Esophagus muscularis mucosa (tissue), 4 donors: ENCODE measurements around the gene RAB42. TPM values are rescaled to one million over a fixed set of nuclear protein-coding genes. Genes with fewer than 3 reads are reported as not detected.

Experiments
- DNase-seq: peaks from one replicate; pipeline ENCODE4 v3.0.0-alpha.2; 2017; ENCODE audit errors: extremely low spot score
- H3K27ac ChIP-seq, 4 donors: fragments of 200-600 bp; sonication (generic); replicated peaks in 1 of 4; 1 replicate in 3 of 4; 2 replicates in 1 of 4; pipeline ENCODE4 v1.5.1; 2016 to 2019; ENCODE audit warnings: mild to moderate bottlenecking in 1 of 4
- H3K27me3 ChIP-seq, 4 donors: fragments of 200-600 bp; sonication (generic); one replicate each; pipeline versions ENCODE4 v1.5.1 to v1.6.0; 2016 to 2019
- H3K36me3 ChIP-seq, 4 donors: fragments of 200-600 bp; sonication (generic); one replicate each; pipeline ENCODE4 v1.5.1; 2016 to 2019
- H3K4me1 ChIP-seq, 4 donors: fragments of 200-600 bp; sonication (generic); one replicate each; pipeline ENCODE4 v1.5.1; 2016 to 2019
- H3K4me3 ChIP-seq, 4 donors: fragments of 200-600 bp; sonication (generic); 1 replicate in 2 of 4; 2 replicates in 2 of 4; pipeline ENCODE4 v1.5.1; 2016 to 2019; ENCODE audit warnings: mild to moderate bottlenecking in 4 of 4, moderate library complexity in 1 of 4
- H3K9me3 ChIP-seq, 4 donors: fragments of 200-600 bp; sonication (generic); 1 replicate in 3 of 4; 2 replicates in 1 of 4; pipeline ENCODE4 v1.5.1; 2016 to 2019
- CTCF ChIP-seq, 3 experiments: fragments of 200-600 bp in 2 of 3; fragments of 450-650 bp in 1 of 3; sonication (generic) in 2 of 3; IDR thresholded peaks; one replicate each; pipeline ENCODE4 v1.5.1; 2017 to 2019; ENCODE audit warnings: antibody characterized with exemption in 3 of 3, mild to moderate bottlenecking in 2 of 3, moderate library complexity in 1 of 3
- EP300 ChIP-seq: sonication (generic); formaldehyde crosslinking; IDR thresholded peaks from one replicate; pipeline ENCODE4 v1.6.1; 2017; ENCODE audit warnings: antibody characterized with exemption
- POLR2A ChIP-seq: fragments of 450-650 bp; IDR thresholded peaks from one replicate; pipeline ENCODE4 v1.6.1; 2017; ENCODE audit warnings: antibody characterized with exemption, moderate library complexity, mild to moderate bottlenecking, low read depth
- POLR2AphosphoS5 ChIP-seq, 2 donors: sonication (generic); formaldehyde crosslinking; IDR thresholded peaks; one replicate each; pipeline ENCODE4 v1.6.1; 2017; ENCODE audit warnings: antibody characterized with exemption in 2 of 2
- WGBS: methylation state at CpG from one replicate; pipeline ENCODE4 v1.1.5; 2018; 5-methylcytosine and 5-hydroxymethylcytosine counted together
- intact Hi-C: fragments of 100-400 bp; cut with DNase I; formaldehyde crosslinking; loops from one replicate; pipeline ENCODE4 v1.15.1; 2023
- total RNA-seq, 4 donors: library from RNA; depleted of rRNA; stranded (reverse); fragments of >200 nt; gene quantifications; one replicate each; pipeline versions ENCODE4 v1.1.0 to v1.2.1, GENCODE V29; 2016

Gene RAB42
- total RNA-seq, 4 donors from 2014 or later, result 0.98 to 4.0 (median 2.9) TPM

GRCh38 chr1:28552758-28553663, 39.1 kb upstream of the RAB42 start, which contains the start of gene TRNAU1AP:
Gene TRNAU1AP (plus strand): TSS chr1:28553085. CDS start chr1:28553111, 26 bp downstream.
- DNase-seq, result peak; percentile 98
- peaks cover 11 to 21% (median 19%) of the 10 kb centered on the region in 4 donors for H3K4me1 ChIP-seq
- peak within 1 kb of the TSS; percentile 67 to 98 (median 74) for H3K4me3 ChIP-seq
- H3K9me3 ChIP-seq, result no peaks in the 10 kb centered on the region
- H3K27ac ChIP-seq, result peak within 1 kb of the TSS; percentile 84 to 93 (median 87)
- no peaks in the 10 kb centered on the region for H3K27me3 ChIP-seq
- TF ChIP-seq POLR2AphosphoS5 (IDR thresholded peaks at IDR 0.05) (peak; percentile 97 to 98), CTCF (IDR thresholded peaks at IDR 0.05) (peak in 1 of 3 experiments; percentile 45), EP300 (no peak), POLR2A (peak; percentile 77)
- H3K36me3 ChIP-seq, result peaks cover 13 to 37% (median 36%) of the 10 kb centered on the region in 4 donors
- WGBS, result 0% methylated on average over 19 of the region's 63 CpGs
- intact Hi-C loops, result loop anchor here (2.0 to 5.0 kb wide), 2 partner anchors 28 to 36 kb away; no protein-coding TSS in a partner anchor

DNA sequence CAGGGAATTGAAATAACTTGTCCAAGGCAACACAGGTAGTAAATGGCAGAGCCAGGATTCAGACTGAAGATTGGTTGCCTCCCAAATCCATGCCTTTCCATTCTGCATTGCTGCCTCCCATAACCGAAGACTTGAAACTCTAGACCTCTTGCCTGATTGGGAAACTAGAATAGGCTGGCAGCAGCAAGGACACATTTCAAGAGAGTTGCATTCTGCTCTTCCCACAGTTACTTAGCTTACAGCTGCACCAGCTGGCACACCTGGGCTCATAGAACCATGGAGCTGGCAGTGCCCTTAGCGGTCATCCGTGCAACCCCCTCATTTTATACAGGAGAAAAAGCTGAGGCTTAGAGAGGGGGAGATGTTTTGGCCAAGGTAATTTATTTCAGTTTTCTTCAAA, 31.2 kb upstream of the RAB42 start:
- intact Hi-C loops, result no loop called here
- WGBS, result 95% methylated on average over 3 of the region's 3 CpGs

GRCh38 chr1:28564310-28564709, 27.8 kb upstream of the RAB42 start:
- Histone ChIP-seq H3K9me3 (no peaks in the 10 kb centered on the region), H3K36me3 (peaks cover 87 to 100% (median 100%) of the 10 kb centered on the region in 4 donors), H3K4me1 (no peaks in the 10 kb centered on the region), H3K27ac (no peak overlapping the region), H3K4me3 (no peak overlapping the region), H3K27me3 (no peaks in the 10 kb centered on the region)
- no peak for TF ChIP-seq EP300
- no peak for TF ChIP-seq CTCF (IDR thresholded peaks at IDR 0.05)
- TF ChIP-seq POLR2A, result no peak
- TF ChIP-seq POLR2AphosphoS5 (IDR thresholded peaks at IDR 0.05), result no peak
- intact Hi-C loops, result no loop called here
- no peak for DNase-seq

More for the DNA sequence above, 31.2 kb upstream of the RAB42 start:
- no peaks in the 10 kb centered on the region for H3K4me1 ChIP-seq
- peaks cover 80 to 100% (median 99%) of the 10 kb centered on the region in 4 donors for H3K36me3 ChIP-seq
- H3K4me3 ChIP-seq, result no peak overlapping the region
- H3K9me3 ChIP-seq, result no peaks in the 10 kb centered on the region
- no peak for DNase-seq
- H3K27ac ChIP-seq, result no peak overlapping the region
- TF ChIP-seq POLR2AphosphoS5 (IDR thresholded peaks at IDR 0.05) (no peak), CTCF (IDR thresholded peaks at IDR 0.05) (no peak), POLR2A (no peak), EP300 (no peak)
- H3K27me3 ChIP-seq, result no peaks in the 10 kb centered on the region

DNA sequence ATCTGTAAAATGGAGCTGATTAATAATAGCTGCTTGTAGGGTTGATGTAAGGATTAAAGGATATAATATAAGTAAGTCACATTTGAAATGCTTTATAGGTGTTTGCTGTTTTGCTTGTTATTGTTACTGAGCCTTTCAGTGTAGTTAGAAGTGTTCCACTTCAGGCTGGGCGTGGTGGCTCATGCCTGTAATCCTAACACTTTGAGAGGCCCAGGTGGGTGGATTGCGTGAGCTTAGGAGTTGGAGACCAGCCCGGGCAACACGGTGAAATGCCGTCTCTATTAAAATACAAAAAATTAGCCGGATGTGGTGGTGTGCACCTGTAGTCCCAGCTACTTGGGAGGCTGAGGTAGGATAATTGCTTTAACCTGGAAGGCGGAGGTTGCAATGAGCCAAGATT, 27.0 kb upstream of the RAB42 start:
- Histone ChIP-seq H3K4me3 (no peak overlapping the region), H3K27ac (no peak overlapping the region), H3K27me3 (no peaks in the 10 kb centered on the region), H3K9me3 (no peaks in the 10 kb centered on the region), H3K4me1 (no peaks in the 10 kb centered on the region), H3K36me3 (peaks cover 84 to 100% (median 96%) of the 10 kb centered on the region in 4 donors)
- TF ChIP-seq CTCF (IDR thresholded peaks at IDR 0.05) (no peak), EP300 (no peak), POLR2A (no peak), POLR2AphosphoS5 (IDR thresholded peaks at IDR 0.05) (no peak)
- WGBS, result 100% methylated on average over 7 of the region's 7 CpGs
- intact Hi-C loops, result no loop called here
- no peak for DNase-seq
